HepG2 (cell line): ENCODE results near the gene LATS1. TPM values are rescaled to one million over a fixed set of nuclear protein-coding genes. Genes with fewer than 3 reads are reported as not detected.
A peak's percentile ranks its signal among the peaks of the same experiment; 100 is the strongest.

Experiments used
- ATRX ChIP-seq: sonication (generic); formaldehyde crosslinking; IDR thresholded peaks from 2 replicates; pipeline ENCODE4 v1.4.0; 2020; ENCODE audit warnings: missing genetic modification reagents, borderline replicate concordance
- MYC ChIP-seq: sonication (generic); formaldehyde crosslinking; IDR thresholded peaks from 2 replicates; pipeline ENCODE4 v1.9.0; 2021; ENCODE audit warnings: missing genetic modification reagents, borderline replicate concordance
- RAD51 ChIP-seq: fragments of 450-650 bp; IDR thresholded peaks from 2 replicates; pipeline ENCODE4 v1.6.1; 2016; ENCODE audit warnings: borderline replicate concordance
- ZBTB3 ChIP-seq: sonication (generic); formaldehyde crosslinking; IDR thresholded peaks from 2 replicates; pipeline ENCODE4 v1.4.0; 2020; ENCODE audit warnings: low read depth, mild to moderate bottlenecking, moderate library complexity, missing genetic modification reagents, borderline replicate concordance
- ZNF552 ChIP-seq: sonication (generic); formaldehyde crosslinking; IDR thresholded peaks from 2 replicates; pipeline ENCODE4 v1.9.0; 2022; ENCODE audit warnings: missing genetic modification reagents, mild to moderate bottlenecking, borderline replicate concordance
- ZNF619 ChIP-seq: sonication (generic); formaldehyde crosslinking; IDR thresholded peaks from 2 replicates; pipeline ENCODE4 v1.4.0; 2020; ENCODE audit warnings: mild to moderate bottlenecking, missing genetic modification reagents
- ZNF674 ChIP-seq: sonication (generic); formaldehyde crosslinking; IDR thresholded peaks from 2 replicates; pipeline ENCODE4 v1.5.0; 2020; ENCODE audit warnings: low read depth, mild to moderate bottlenecking, missing genetic modification reagents
- polyA plus RNA-seq, 8 experiments: library from polyadenylated mRNA; depleted of rRNA in 3 of 8; stranded (reverse) in 7 of 8; unstranded in 1 of 8; fragments of >200 nt; fragmentation: Illumina TruSeq in 4 of 8; extraction: Trizol in 4 of 8; gene quantifications; 2 replicates each; pipeline versions ENCODE4 v1.2.1 to v1.2.3, GENCODE V29; 2011 to 2016; ENCODE audit warnings: low read depth in 4 of 8, missing spikeins in 1 of 8, mixed read lengths in 1 of 8; ENCODE audit not compliant: insufficient read depth in 1 of 8
- total RNA-seq, 5 experiments: library from RNA; depleted of rRNA; stranded (reverse); fragments of >200 nt; fragmentation: Illumina TruSeq; extraction: Trizol; gene quantifications; 2 replicates each; pipeline ENCODE4 v1.2.3, GENCODE V29; 2016; ENCODE audit warnings: low read depth in 1 of 5
- TF ChIP-seq, protein P1 (sequence below): sonication (generic); formaldehyde crosslinking; conservative IDR thresholded peaks from 2 replicates; pipeline ENCODE4 v1.4.0; 2020; ENCODE audit warnings: missing genetic modification reagents
- TF ChIP-seq, protein P2 (sequence below): IDR thresholded peaks from 2 replicates; pipeline ENCODE4 v1.6.1; 2016; ENCODE audit warnings: missing compliant biosample characterization, missing genetic modification reagents, borderline replicate concordance
- TF ChIP-seq, protein P3 (sequence below): sonication (generic); formaldehyde crosslinking; IDR thresholded peaks from 2 replicates; pipeline ENCODE4 v1.4.0; 2020; ENCODE audit warnings: missing genetic modification reagents, borderline replicate concordance
- TF ChIP-seq, protein P4 (sequence below): sonication (generic); formaldehyde crosslinking; IDR thresholded peaks from 2 replicates; pipeline ENCODE4 v1.4.0; 2020; ENCODE audit warnings: missing genetic modification reagents
- TF ChIP-seq, protein P5 (sequence below), 2 experiments: sonication (generic) in 1 of 2; formaldehyde crosslinking in 1 of 2; IDR thresholded peaks; 2 replicates each; pipeline versions ENCODE4 v1.4.0 to v1.6.1; 2016 to 2020; ENCODE audit warnings: borderline replicate concordance in 1 of 2, low read depth in 1 of 2, mild to moderate bottlenecking in 1 of 2, missing genetic modification reagents in 1 of 2
- TF ChIP-seq, protein P6 (sequence below): sonication (generic); formaldehyde crosslinking; IDR thresholded peaks from 2 replicates; pipeline ENCODE4 v1.4.0; 2020; ENCODE audit warnings: missing genetic modification reagents

Gene LATS1
- total and polyA plus RNA-seq, 2 of the 13 experiments (the other 11 are each of a cell fraction or from before 2014, with no cell fraction given): 9.9 to 12.6 TPM

DNA sequence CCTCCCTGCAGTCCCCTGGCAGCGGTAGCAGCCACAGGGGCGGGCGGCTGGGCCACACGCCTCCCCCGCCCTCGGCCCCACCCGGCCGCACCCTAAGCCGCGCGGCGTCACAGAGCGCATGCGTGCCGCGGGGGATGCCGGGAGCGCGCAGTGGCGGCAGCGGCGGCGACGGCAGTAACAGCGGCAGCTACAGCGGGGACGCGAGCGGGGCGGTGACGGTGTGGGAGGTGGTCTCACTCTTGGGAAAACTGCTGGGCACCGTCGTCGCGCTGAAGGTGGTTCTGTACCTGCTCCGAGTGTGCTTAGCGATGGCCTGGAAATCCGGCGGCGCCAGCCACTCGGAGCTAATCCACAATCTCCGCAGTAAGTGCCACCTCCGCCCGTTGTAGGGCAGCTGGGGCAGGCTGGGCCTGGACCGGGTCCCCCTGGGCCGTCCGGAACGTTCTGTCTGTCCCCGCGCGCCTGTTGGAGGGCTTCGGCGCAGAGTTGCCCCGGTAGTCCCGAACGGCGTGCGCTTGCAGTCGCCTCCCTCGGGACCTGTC, 31.8 kb upstream of the LATS1 start, which contains the start of gene PCMT1 (continued):
- TF ChIP-seq, protein P1, sequence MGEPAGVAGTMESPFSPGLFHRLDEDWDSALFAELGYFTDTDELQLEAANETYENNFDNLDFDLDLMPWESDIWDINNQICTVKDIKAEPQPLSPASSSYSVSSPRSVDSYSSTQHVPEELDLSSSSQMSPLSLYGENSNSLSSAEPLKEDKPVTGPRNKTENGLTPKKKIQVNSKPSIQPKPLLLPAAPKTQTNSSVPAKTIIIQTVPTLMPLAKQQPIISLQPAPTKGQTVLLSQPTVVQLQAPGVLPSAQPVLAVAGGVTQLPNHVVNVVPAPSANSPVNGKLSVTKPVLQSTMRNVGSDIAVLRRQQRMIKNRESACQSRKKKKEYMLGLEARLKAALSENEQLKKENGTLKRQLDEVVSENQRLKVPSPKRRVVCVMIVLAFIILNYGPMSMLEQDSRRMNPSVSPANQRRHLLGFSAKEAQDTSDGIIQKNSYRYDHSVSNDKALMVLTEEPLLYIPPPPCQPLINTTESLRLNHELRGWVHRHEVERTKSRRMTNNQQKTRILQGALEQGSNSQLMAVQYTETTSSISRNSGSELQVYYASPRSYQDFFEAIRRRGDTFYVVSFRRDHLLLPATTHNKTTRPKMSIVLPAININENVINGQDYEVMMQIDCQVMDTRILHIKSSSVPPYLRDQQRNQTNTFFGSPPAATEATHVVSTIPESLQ (CRISPR knock-in tag): peak; percentile 85; the same call in 1 of the 2 replicates
- TF ChIP-seq ZNF552 (CRISPR knock-in tag) (0 out of 2 replicates have a peak, but pooled peaks have one; percentile 47), RAD51 (no peak), ATRX (CRISPR knock-in tag) (peak; percentile 93; the same call in 1 of the 2 replicates), MYC (CRISPR knock-in tag) (peak; percentile 78; the same call in 1 of the 2 replicates), ZBTB3 (CRISPR knock-in tag) (no peak; the same call in 1 of the 2 replicates), ZNF619 (CRISPR knock-in tag) (0 out of 2 replicates have a peak, but pooled peaks have one; percentile 12), ZNF674 (CRISPR knock-in tag) (peak; percentile 93; the same call in 1 of the 2 replicates)
- TF ChIP-seq, protein P2, sequence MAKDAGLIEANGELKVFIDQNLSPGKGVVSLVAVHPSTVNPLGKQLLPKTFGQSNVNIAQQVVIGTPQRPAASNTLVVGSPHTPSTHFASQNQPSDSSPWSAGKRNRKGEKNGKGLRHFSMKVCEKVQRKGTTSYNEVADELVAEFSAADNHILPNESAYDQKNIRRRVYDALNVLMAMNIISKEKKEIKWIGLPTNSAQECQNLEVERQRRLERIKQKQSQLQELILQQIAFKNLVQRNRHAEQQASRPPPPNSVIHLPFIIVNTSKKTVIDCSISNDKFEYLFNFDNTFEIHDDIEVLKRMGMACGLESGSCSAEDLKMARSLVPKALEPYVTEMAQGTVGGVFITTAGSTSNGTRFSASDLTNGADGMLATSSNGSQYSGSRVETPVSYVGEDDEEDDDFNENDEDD: peak; percentile 92; the same call in 1 of the 2 replicates
- TF ChIP-seq, protein P3, sequence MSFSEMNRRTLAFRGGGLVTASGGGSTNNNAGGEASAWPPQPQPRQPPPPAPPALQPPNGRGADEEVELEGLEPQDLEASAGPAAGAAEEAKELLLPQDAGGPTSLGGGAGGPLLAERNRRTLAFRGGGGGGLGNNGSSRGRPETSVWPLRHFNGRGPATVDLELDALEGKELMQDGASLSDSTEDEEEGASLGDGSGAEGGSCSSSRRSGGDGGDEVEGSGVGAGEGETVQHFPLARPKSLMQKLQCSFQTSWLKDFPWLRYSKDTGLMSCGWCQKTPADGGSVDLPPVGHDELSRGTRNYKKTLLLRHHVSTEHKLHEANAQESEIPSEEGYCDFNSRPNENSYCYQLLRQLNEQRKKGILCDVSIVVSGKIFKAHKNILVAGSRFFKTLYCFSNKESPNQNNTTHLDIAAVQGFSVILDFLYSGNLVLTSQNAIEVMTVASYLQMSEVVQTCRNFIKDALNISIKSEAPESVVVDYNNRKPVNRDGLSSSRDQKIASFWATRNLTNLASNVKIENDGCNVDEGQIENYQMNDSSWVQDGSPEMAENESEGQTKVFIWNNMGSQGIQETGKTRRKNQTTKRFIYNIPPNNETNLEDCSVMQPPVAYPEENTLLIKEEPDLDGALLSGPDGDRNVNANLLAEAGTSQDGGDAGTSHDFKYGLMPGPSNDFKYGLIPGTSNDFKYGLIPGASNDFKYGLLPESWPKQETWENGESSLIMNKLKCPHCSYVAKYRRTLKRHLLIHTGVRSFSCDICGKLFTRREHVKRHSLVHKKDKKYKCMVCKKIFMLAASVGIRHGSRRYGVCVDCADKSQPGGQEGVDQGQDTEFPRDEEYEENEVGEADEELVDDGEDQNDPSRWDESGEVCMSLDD: 0 out of 2 replicates have a peak, but pooled peaks have one; percentile 53
- TF ChIP-seq, protein P4, sequence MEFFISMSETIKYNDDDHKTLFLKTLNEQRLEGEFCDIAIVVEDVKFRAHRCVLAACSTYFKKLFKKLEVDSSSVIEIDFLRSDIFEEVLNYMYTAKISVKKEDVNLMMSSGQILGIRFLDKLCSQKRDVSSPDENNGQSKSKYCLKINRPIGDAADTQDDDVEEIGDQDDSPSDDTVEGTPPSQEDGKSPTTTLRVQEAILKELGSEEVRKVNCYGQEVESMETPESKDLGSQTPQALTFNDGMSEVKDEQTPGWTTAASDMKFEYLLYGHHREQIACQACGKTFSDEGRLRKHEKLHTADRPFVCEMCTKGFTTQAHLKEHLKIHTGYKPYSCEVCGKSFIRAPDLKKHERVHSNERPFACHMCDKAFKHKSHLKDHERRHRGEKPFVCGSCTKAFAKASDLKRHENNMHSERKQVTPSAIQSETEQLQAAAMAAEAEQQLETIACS (CRISPR knock-in tag): peak; percentile 74
- TF ChIP-seq, protein P5, sequence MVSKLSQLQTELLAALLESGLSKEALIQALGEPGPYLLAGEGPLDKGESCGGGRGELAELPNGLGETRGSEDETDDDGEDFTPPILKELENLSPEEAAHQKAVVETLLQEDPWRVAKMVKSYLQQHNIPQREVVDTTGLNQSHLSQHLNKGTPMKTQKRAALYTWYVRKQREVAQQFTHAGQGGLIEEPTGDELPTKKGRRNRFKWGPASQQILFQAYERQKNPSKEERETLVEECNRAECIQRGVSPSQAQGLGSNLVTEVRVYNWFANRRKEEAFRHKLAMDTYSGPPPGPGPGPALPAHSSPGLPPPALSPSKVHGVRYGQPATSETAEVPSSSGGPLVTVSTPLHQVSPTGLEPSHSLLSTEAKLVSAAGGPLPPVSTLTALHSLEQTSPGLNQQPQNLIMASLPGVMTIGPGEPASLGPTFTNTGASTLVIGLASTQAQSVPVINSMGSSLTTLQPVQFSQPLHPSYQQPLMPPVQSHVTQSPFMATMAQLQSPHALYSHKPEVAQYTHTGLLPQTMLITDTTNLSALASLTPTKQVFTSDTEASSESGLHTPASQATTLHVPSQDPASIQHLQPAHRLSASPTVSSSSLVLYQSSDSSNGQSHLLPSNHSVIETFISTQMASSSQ (IDR thresholded peaks at IDR 0.05; ENCODE audit: low read depth): no peak
- TF ChIP-seq, protein P5 (CRISPR knock-in tag; IDR thresholded peaks at IDR 0.05; ENCODE audit: borderline replicate concordance): no peak
- TF ChIP-seq, protein P6, sequence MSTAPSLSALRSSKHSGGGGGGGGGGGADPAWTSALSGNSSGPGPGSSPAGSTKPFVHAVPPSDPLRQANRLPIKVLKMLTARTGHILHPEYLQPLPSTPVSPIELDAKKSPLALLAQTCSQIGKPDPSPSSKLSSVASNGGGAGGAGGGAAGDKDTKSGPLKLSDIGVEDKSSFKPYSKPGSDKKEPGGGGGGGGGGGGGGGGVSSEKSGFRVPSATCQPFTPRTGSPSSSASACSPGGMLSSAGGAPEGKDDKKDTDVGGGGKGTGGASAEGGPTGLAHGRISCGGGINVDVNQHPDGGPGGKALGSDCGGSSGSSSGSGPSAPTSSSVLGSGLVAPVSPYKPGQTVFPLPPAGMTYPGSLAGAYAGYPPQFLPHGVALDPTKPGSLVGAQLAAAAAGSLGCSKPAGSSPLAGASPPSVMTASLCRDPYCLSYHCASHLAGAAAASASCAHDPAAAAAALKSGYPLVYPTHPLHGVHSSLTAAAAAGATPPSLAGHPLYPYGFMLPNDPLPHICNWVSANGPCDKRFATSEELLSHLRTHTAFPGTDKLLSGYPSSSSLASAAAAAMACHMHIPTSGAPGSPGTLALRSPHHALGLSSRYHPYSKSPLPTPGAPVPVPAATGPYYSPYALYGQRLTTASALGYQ: peak; percentile 41
